ENCODE data around the gene STON1. TPM values are rescaled to one million over a fixed set of nuclear protein-coding genes. Genes with fewer than 3 reads are reported as not detected.

Gene STON1
- total RNA-seq, 1 donor from 2014 or later, result 33.4 TPM

GRCh38 chr2:48507111-48507510, 22.8 kb upstream of the STON1 start:
- Histone ChIP-seq H3K4me1 (peaks cover 34% of the 10 kb centered on the region), H3K4me3 (no peak overlapping the region), H3K9me3 (no peaks in the 10 kb centered on the region), H3K27me3 (ENCODE audit: low read depth) (no peaks in the 10 kb centered on the region), H3K27ac (no peak overlapping the region), H3K36me3 (peaks cover 51% of the 10 kb centered on the region)
- TF ChIP-seq, protein P1, sequence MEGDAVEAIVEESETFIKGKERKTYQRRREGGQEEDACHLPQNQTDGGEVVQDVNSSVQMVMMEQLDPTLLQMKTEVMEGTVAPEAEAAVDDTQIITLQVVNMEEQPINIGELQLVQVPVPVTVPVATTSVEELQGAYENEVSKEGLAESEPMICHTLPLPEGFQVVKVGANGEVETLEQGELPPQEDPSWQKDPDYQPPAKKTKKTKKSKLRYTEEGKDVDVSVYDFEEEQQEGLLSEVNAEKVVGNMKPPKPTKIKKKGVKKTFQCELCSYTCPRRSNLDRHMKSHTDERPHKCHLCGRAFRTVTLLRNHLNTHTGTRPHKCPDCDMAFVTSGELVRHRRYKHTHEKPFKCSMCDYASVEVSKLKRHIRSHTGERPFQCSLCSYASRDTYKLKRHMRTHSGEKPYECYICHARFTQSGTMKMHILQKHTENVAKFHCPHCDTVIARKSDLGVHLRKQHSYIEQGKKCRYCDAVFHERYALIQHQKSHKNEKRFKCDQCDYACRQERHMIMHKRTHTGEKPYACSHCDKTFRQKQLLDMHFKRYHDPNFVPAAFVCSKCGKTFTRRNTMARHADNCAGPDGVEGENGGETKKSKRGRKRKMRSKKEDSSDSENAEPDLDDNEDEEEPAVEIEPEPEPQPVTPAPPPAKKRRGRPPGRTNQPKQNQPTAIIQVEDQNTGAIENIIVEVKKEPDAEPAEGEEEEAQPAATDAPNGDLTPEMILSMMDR (IDR thresholded peaks at IDR 0.05), result no peak
- intact Hi-C loops (cut with DNase I), result loop anchor here (5.0 kb wide), 1 partner anchor 275 kb away; no protein-coding TSS in a partner anchor
- DNase-seq (no peak), ATAC-seq (peak in 1 of 2 donors; percentile 45)

- no peak overlapping the region for H3K4me3 ChIP-seq
- H3K4me1 ChIP-seq, result peaks cover 34% of the 10 kb centered on the region
- H3K27ac ChIP-seq, result peak overlapping the region; percentile 55
- H3K36me3 ChIP-seq, result peaks cover 52% of the 10 kb centered on the region
- DNase-seq (no peak), ATAC-seq (peak; percentile 73 to 78)
- no peaks in the 10 kb centered on the region for H3K9me3 ChIP-seq
- TF ChIP-seq, protein P1 (IDR thresholded peaks at IDR 0.05), result no peak
- no peaks in the 10 kb centered on the region for H3K27me3 ChIP-seq (ENCODE audit: low read depth)
- intact Hi-C loops (cut with DNase I), result loop anchor here (5.0 kb wide), 1 partner anchor 276 kb away; no protein-coding TSS in a partner anchor
Observed at GRCh38 chr2:48508461-48509124, 21.4 kb upstream of the STON1 start.

DNA sequence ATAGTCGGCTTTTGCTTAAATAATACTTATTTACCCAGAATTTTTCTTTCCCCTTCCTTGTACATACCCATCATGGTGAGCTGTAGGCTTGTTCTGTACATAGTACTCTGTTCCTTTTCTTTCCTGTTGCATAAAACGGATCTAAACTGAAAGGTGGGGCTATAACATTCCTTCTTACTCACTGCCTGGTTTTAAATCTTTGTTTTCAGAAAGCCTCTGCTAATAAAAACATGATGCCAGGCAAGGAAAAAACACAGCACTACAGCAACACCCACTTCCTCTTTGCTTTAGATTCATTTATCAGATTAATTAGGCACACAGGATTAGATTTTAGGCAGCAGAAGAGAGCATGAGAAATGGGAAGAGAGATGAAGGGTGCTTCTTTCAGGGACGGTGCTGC, 19.6 kb upstream of the STON1 start:
- H3K27me3 ChIP-seq (ENCODE audit: low read depth), result no peaks in the 10 kb centered on the region
- DNase-seq (no peak), ATAC-seq (no peak)
- no peaks in the 10 kb centered on the region for H3K9me3 ChIP-seq
- peaks cover 67% of the 10 kb centered on the region for H3K36me3 ChIP-seq
- TF ChIP-seq, protein P1 (IDR thresholded peaks at IDR 0.05), result no peak
- peaks cover 36% of the 10 kb centered on the region for H3K4me1 ChIP-seq
- no peak overlapping the region for H3K4me3 ChIP-seq
- intact Hi-C loops (cut with DNase I), result no loop called here
- peak overlapping the region; percentile 55 for H3K27ac ChIP-seq

DNA sequence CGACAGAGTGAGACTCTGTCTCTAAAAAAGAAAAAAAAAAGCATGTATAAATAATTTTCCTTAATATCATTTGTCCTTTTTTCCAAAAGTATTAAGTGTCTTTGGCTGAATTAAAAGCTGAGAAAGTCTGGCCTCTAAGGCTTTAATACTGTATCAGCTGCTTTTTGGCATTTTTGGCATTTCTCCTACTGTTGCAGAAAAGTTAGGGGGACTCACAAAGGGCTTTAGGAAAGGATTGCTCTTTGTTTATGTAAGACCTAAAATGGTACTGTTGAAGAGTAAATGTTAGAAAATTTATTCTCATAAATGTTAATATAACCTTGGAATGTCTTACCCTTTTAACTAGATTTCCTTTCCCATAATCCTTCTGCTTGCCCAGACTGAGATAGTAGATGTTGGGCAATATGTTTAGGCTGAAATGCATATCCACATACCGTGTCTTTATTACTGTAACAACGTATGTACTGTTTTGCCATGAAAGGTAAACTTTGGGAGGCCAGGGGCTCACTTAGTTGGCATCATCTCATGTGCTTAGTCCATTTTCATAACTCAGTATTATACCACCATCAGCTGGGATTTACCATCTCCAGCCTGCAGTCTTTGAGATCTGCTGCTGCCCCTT, 18.0 kb upstream of the STON1 start:
- intact Hi-C loops (cut with DNase I), result no loop called here
- no peaks in the 10 kb centered on the region for H3K9me3 ChIP-seq
- no peak for DNase-seq
- peaks cover 73% of the 10 kb centered on the region for H3K36me3 ChIP-seq
- H3K27me3 ChIP-seq (ENCODE audit: low read depth), result no peaks in the 10 kb centered on the region
- no peak overlapping the region for H3K4me3 ChIP-seq
- peaks cover 45% of the 10 kb centered on the region for H3K4me1 ChIP-seq
- H3K27ac ChIP-seq, result no peak overlapping the region
- TF ChIP-seq, protein P1 (IDR thresholded peaks at IDR 0.05), result no peak
- ATAC-seq, result no peak

GRCh38 chr2:48512571-48512970, 17.4 kb upstream of the STON1 start:
- ATAC-seq, result no peak
- no peak overlapping the region for H3K4me3 ChIP-seq
- H3K27ac ChIP-seq, result no peak overlapping the region
- H3K27me3 ChIP-seq (ENCODE audit: low read depth), result no peaks in the 10 kb centered on the region
- H3K9me3 ChIP-seq, result no peaks in the 10 kb centered on the region
- H3K36me3 ChIP-seq, result peaks cover 73% of the 10 kb centered on the region
- TF ChIP-seq, protein P1 (IDR thresholded peaks at IDR 0.05), result no peak
- intact Hi-C loops (cut with DNase I), result no loop called here
- peaks cover 45% of the 10 kb centered on the region for H3K4me1 ChIP-seq
- DNase-seq, result no peak

Measured in lower lobe of right lung (tissue), 2 donors.